Activated effector memory CD4-positive, alpha-beta T cell treated with Interleukin-2 at 50 U/mL for 16 hours (primary cell): ENCODE data around the gene TLX3.

Experiments
- DNase-seq: peaks from one replicate; pipeline ENCODE4 v3.0.0-alpha.2; 2020

TLX3 gene

DNA sequence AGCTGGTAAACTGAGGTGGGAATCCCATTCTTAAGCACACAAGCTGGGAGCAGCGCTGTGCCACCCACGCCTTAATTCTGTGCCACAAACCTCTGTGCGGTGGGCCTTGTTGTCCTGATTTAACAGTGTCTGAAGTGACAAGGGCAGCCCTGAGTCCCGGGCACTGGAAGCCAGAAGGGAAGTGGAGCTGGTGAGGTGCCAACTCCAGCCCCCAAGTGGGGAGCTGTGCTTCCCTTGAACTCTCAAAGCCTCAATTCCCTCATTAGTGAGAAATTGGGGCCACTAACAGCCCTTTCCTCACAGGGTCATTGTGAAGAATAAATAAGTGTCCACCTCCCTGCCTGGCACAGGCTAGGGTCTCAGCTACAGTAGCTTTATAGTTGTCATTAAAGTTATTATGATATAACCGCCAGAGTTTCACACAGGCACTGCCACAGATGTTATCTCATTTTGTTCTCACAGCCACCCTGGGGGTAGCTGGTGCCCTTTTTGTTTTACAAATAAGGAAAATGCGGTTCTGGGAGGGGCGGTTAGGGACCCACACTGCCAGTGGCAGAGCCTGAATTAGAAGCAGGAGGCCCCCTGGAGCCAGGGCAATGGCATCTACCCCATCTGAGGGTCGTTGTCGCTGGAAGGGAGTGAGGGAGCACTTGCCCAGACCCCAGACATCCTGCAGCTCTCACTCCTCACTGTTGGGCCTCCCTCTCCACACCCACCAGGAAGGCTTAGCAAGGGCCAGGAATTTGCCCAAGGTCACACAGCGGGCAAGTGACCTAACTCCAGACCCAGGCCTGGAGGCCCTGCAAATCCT, 2.1 kb upstream of the TLX3 start:
- no peak for DNase-seq

DNA sequence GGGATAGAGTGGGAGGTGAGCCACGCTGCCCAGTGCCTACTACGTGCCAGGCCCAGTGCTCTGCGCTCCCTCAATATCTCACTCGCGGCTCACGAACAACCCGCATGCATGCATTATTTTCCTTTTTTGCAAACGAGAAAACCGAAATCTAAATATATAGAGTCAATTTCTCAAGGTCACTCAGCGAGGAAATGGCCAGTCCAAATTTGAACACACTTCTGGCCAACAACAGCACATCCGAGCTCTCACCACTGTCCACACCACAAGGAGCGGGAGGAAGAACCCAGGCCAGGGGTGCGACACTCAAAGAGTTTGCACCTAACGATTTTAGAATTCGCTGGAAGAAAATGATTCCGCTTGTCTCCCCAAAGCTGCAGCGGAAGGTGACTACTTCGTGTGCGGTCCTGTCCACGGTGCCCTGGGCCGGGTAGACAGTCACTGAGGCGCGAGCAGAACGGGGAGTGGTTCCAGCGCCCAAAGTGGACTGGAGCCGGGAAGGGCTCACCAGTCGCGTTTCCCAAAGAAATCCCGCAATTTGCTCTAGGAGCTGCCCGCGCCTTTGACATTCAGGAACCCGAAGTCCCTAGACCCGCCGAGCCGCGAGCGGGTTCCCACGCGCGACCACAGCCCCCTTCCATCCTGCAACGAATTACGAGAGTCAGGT, 1.1 kb upstream of the TLX3 start:
- DNase-seq: no peak

DNA sequence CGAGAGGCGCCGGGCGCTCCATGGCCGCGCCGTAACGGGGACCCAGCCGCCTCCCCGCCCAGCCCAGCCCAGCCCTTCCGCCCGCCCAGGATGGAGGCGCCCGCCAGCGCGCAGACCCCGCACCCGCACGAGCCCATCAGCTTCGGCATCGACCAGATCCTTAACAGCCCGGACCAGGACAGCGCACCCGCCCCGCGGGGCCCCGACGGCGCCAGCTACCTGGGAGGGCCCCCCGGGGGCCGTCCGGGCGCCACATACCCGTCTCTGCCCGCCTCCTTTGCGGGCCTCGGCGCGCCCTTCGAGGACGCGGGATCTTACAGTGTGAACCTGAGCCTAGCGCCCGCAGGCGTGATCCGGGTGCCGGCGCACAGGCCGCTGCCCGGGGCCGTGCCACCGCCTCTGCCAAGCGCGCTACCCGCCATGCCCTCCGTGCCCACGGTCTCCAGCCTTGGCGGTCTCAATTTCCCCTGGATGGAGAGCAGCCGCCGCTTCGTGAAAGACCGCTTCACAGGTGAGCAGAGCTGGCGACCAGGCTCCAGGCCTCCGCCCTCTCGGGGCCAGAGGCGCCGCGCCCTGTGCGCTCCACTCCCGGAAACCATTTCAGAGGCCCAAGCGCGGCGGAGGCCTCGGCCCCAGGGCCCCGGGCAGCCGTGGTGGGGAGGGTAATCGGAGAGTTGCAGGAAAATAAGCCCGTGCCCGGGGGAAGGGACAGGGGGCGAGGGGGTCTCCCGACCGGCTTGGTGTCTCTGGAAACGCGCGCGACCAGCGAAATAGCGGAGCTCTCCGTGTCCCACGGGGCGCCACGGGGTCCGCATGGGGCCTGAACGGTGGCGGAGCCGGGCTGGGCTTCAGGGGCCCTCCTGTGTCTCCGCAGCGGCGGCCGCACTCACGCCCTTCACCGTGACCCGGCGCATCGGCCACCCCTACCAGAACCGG, 496 bp downstream of the TLX3 start:
- DNase-seq: no peak

DNA sequence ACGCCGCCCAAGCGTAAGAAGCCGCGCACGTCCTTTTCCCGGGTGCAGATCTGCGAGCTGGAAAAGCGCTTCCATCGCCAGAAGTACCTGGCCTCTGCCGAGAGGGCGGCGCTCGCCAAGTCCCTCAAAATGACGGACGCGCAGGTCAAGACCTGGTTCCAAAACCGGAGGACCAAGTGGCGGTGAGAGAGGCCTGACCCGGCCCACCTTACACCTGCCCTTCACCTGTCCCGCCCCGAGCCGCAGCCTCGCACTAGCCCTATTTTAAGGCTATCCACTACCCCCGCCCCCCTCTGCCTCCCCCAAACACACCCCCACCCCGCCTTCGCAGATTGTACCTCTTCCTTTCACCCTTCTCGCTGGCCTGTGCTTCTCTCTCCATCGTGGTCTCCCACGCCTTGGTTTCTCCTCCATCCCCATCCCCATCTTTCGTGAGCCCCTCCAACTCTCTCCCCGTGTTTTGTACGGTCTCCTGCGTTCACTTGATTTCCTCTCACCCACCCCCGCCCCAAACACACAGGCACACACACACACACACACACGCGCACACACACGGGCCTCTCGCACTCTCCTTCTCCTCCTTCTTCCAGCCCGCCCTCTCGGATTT, 1.3 kb downstream of the TLX3 start:
- DNase-seq: no peak

DNA sequence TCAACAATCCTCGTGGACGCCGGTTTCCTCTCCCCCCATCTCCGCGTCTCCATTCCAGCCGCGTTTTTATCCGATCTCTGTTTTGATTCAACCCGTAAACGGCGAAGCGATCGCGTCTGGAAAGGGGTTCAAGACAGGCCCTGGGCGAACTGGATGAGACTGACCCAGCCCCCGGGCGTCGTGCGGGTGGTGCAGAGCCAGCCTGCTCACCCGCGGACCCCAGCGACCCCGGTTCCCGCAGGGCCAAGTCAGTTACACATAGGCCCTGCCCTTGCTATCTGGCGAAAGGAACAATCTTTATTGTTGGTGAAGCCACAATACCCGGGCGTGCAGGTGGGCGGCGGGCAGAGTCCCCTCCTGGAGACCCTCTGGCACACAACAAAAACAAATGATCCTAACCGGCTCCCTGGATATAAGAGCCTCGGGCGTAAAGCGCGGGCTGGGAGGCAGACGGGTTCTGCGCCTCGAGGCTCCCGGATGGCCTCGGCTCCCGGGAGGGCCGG, 1.8 kb downstream of the TLX3 start:
- DNase-seq: no peak

DNA sequence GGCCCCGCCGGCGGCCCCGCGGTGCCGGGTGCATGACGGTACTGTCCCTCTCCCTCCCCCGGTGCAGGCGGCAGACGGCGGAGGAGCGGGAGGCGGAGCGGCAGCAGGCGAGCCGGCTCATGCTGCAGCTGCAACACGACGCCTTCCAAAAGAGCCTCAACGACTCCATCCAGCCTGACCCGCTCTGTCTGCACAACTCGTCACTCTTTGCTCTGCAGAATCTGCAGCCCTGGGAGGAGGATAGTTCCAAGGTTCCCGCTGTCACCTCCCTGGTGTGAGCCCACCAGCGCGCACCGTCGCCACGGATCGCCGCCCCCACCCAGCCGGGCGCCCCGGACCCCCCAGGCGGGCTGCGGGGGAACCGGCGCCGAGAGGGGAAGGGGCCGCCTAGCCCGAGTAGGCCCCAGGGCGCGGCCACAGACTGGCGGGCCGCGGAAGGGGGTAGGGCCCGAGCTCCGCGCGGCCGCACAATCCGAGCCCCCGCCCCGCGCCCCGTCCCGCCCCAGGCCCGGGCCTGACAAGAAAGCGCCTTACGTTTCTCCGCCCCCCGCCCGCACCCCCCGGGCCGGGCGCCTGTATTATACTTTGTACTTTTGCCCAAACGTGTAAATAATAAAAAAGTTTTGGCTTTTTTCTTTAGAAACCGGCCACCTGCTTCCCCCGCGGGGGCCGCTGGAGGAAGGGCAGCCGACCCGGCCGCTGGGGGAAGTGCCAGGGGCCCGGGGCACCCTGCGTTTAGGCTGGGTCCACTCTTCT, 2.5 kb downstream of the TLX3 start:
- DNase-seq: no peak

DNA sequence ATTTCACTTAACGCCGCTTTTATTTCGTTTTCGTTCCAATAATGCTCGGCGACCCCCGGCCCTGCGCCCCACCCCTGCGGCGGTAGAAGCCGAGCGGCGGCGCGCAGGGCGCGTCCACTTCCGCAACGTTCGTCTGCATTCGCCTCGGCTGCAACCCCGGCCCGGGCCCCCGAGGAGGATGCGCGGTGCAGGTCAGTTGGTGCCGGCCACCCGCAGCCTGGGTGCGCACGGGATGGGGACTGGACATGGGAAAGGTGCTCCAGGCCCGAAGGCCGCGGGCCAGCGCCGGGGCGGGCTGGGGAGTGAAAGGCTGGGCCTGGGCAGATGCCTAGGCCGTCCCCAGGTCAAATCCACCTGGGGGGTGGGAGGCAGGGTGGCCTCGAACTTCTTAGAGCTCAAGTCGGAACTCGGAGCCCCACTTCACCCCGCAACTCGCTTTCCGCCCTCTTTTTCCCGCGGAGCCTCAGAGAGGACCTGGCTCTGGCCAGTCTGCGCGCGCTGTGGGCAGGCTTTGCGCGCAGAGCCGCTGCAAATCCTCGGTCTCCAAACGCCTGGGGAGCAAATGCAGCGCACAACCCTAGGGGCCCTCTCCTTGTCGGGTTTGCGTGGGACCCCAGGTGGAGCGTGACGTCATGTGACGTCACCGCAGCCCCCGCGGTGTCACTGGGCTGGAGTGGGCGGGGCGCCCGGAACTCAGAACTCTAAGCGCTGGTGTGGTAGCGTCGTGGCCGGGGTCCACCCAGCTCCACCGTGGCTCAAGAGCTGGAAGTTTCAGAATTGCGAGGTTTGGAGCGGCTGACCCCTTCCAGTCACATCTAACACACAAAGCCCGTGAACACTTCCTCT, 3.3 kb downstream of the TLX3 start:
- no peak for DNase-seq

DNA sequence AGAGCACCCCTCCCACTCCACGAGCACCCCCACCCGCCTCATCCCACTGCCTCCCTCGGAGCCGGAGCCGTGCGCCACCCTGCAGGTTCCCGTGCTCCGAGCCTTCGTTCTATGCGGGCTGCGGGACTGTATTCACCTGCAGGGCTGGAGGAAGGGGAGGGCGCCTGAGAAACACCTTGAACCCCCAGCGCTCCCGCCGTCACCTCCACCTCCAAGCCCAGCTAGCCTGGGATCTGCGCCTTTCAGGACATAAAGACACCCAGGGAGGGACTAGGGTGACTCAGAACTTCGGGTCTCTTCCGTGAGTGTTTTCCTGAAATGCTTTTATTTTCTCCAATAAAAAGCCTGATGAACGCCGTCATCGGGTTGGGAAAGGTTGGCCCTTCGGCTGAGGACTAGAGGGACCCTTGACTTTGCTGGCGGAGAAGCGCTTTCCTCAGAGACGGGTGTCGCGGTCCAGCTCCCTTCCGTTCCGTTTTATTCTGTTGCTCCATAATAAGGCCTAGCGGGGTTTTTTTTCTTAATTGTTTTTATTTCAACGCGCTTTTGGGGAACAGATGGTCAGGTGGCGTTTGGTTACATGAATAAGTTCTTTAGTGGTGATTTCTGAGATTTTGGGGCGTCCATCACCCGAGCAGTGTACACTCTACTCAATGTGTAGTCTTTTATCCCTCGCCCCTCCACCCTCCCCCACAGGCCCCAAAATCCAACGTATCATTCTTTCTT, 4.6 kb downstream of the TLX3 start:
- DNase-seq: no peak

DNA sequence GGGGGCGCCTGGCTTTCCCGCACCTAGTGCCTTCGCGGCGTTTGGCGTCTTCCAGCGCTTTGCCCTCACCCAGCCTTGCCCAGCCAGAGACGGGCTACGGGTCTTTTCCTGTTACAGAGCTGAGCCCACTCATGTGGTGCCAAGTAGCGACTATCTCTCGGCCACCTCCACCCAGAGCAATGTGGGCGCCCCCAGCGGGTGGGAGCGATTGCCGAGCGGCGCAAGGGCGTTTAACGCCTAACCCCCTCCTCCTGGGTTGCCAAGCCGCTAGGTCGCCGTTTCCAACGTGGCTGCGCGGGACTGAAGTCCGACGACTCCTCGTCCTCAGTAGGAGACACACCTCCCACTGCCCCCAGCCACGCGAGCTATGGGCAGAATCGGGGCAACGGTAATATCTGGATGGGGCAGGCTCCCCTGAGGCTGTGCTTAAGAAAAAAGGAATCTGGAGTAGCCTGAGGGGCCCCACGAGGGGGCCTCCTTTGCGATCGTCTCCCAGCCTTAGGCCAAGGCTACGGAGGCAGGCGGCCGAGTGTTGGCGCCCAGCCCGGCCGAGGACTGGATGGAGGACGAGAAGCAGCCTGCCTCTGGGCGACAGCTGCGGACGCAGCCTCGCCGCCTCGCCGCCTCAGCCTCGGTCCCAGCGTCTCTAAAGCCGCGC, 5.8 kb downstream of the TLX3 start:
- no peak for DNase-seq

DNA sequence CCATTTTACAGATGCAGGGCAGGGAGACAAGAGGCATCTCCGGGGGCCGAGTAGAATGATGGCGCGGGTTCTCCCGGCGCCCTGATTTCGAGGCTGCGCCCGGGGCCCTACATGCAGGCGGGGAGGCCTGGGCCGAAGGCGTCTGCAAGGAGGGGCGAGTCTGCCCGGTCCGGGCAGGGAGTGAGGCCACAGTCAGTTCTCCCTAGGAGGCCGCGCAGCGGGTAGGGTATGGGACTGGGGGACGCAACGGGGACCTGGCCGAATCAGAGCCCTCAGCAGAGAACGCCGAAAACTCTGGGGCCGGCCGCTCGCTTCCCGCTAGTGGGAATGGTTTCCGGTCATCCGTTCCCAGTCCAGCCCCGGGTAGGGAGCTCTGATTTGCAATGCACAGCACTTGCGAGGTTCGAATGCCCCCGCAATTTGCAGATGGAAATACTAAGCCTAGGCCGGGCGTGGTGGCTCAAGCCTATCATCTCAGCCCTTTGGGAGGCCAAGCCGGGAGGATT, 6.4 kb downstream of the TLX3 start:
- no peak for DNase-seq

DNA sequence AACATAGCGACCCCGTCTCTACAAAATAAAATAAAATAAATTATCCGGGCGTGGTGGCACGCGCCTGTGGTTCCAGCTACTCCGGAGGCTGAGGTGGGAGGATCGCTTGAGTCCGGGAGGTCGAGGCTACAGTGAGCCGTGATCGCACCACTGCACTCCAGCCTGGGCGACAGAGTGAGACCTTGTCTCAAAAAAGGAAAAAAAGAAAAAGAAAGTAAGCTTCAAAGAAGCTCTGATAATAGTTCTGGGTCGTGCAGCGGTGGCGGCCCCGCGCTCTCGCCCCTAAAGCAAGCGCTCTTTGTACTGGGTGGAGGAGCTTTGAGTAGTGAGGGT, 6.8 kb downstream of the TLX3 start:
- no peak for DNase-seq

DNA sequence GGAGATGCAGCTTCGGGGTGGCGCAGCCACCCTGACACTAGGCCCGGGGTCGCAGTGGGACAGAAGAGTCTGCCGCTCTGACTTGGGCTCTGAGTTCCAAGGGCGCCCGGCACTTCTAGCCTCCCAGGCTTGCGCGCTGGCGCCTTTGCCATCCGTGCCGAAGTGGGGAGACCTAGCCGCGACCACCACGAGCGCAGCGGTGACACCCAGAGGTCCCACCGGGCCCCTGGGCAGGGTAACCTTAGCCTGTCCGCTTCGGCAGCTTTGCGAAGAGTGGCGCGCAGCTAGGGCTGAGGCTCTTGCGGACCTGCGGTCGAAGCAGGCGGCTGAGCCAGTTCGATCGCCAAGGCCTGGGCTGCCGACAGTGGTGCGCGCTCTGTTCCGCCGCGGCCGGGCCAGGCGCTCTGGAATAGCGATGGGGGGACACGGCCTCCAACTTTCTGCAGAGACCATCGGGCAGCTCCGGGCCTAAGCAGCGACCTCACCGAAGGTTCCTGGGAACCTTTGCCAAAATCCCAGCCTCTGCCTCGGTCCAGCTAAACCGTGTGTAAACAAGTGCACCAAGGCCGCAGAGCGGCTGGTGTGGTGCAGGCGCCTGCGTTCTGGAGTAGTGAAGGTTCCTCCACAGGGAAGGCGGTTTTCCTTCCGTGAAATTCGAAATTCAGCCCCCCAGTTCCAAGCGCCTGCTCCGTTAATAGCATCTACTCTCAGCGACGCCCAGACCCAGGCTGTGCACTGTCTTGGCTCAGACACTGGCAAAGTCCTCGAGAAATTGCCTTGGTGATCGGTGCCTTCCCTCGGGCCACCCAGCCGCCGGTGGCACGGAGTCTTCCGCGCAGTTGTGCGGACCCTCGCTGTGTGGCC, 7.4 kb downstream of the TLX3 start:
- DNase-seq: no peak

DNA sequence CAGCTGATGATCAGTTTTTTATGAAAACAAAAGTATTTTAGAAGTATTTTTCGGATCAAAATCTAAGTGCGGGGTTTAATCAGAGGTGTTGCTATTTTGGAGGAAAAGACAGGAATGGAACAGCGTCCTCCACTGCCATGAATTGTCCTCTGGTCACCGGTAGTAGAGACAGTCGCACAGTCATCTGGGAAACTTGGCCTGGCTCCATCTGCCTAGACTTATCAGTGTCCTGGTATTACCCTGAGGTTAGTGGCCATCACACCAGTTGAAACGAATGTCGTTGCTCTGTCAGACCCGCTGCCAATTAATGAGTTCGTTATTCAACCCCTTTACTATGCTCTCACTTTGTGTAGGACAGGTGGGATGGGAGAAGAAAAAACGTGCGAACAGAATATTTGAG, 8.2 kb downstream of the TLX3 start:
- no peak for DNase-seq

DNA sequence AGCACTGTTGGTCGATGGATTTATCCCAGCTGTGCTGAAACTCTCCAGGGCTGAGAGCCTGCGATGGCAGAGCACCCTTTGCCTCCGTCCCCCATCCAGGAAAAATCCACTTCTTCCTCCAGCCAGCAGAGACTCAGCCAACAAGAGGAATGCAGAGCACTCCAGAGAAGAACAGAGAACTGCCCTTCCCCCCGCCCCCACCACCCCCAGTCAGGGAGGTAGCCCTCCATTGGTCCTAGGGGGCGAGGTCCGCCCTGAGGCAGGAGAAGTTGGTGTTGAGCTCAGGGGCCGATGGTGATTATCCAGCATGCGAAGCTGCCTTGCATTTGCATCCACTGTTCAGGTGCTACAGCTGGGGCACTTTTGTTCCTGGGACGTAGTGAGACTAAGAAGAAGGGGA, 9.0 kb downstream of the TLX3 start:
- DNase-seq: no peak

DNA sequence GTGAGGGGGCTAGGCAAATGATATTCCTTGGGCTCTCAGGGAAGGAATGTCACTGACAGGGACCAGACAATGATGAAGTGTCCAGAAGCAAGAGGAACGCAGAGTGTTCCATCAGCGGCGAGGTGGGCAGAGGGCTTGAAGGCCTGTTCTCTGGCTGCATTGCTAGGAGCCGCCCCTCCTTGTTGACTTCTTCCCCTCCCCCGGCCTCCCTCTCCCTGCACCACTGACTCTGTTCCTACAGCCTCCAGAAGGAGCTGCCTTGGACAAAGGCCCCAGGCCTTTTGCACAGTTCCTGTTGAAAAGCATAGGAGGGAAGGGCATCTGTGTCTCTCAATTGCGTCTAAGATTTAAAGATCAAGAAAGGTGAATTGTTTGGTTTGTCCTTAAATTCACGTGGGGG, 12.4 kb downstream of the TLX3 start:
- DNase-seq: no peak

DNA sequence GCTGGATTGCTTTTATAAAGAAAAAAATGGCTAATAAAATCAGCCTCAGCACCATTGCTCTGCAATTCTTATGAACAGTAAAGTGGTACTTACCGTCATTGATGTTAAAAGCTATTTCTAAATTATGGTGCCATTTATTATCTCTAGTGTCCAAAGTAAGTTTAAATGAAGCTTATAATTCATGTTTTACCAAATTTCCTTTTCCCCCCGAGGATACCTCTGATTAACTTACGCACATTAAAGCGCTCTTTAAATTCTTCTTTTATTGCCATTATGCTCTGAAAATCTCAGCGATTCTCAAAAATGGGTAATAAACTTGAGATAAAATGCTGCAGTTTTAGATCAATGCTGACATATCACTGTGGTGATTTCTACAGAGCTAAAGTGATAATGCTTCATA, 13.5 kb downstream of the TLX3 start:
- no peak for DNase-seq

DNA sequence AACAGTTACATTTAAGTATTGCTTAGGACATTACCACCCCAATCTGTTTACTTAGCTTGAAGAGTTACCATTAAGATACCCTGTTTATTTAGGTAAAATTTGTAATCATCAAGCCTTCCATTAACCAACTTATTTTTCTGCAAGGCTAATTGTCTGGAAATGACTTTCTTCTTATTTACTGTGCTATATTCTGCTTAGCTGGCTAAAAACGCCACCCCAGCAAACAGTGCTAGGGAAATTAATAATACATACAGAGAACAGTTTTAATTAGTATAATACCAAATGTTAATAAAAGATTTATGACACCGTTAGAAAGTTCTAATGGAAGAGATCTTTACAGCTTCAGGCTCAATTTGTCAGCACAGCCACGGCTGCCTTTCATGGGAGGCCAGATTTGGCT, 14.0 kb downstream of the TLX3 start:
- no peak for DNase-seq

DNA sequence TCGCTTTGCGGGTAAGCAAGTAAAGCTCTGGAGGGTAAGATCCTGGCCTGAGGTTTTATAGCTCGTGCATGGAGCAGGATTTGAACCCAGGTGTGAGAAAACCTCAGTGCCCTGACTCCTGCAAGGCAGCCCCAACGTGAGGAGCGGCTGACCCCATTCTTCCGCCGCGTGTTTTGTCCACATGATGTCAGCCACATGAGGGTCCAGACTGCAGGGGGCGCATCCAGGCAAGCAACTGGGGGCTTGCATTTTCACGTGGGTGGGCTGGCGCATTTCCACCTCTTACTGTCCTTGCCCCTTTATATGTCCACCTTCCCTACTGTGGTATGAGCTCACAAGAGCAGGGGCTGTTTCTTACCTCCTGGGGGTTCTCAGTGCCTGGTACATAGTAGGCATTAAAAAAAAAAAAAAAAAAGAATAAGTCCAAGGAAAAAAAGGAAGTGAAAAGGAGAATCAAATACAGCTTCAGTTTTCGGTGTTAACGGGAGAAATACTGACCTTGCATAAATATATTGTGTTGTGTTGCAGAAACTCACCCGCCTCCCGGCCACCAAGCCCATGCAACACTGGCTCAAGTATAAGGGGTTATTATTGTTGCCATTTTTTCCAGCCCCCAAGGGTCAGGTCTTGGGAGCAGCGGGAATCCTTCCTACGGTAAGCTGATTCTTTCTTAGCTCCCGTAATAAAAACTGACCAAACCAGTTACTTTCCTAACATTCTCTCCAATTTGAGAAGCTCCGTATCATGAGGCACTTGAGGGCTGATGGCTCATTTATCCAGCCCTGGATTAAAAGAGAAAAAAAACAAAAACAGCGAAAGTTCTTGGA, 15.0 kb downstream of the TLX3 start:
- no peak for DNase-seq
